NCI-H1092 (cell line): ENCODE measurements around the gene RHOXF2B.
A peak's percentile ranks its signal among the peaks of the same experiment; 100 is the strongest.
"Not testable (repeated sequence)": the region's sequence is repeated elsewhere in the genome, so short reads cannot be mapped to it uniquely, and the experiment has no call there.

Source experiments
- DNase-seq: peaks from one replicate; lab custom pipeline; 2025; lab: John Stamatoyannopoulos, UW

Gene RHOXF2B

GRCh38 chrX:120077590-120077989 lies at the start of gene RHOXF2B:
TSS of gene RHOXF2B (minus strand) at chrX:120077690. CDS start at chrX:120077552, 138 bp downstream.
- not testable (repeated sequence) for DNase-seq

- no peak for DNase-seq
These were observed 48.0 kb upstream of the RHOXF2B start for GRCh38 chrX:120125444-120125843.

- DNase-seq: no peak
These were observed 42.7 kb upstream of the RHOXF2B start for GRCh38 chrX:120120223-120120622.

- DNase-seq: no peak
These were observed 38.0 kb upstream of the RHOXF2B start, which contains the start of gene RHOXF1 for GRCh38 chrX:120115438-120115963. TSS of gene RHOXF1 (minus strand) at chrX:120115913. CDS start at chrX:120115862, 51 bp downstream.

DNA sequence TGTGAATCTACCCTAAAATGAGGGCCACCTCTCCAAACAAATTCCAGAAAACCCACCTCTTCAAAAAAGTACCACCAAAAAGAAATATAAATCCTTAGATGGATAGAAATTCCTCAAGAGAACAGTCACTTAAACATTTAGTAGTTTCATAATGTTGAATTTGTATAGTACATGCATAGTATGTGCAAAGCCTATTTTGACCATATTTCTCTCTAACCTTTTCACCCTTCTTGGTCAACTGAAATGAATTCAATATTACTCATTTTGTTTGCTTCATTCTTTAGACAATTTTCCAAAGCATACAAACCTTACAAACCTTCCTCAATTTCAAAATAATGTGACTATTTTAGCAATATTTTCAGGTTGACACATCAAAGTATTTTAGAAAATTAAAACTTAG lies 34.1 kb upstream of the RHOXF2B start:
- no peak for DNase-seq

GRCh38 chrX:120109378-120109777 lies 31.9 kb upstream of the RHOXF2B start:
- no peak for DNase-seq

DNA sequence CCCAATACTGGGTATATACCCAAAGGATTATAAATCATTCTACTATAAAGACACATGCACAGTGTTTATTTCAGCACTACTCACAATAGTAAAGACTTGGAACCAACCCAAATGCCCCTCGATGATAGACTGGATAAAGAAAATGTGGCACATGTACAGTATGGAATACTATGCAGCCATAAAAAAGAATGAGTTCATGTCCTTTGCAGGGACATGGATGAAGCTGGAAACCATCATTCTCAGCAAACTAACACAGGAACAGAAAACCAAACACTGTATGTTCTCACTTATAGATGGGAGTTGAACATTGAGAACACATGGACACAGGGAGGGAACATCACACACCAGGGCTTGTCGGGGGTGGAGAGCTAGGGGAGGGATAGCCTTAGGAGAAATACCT lies 27.2 kb upstream of the RHOXF2B start:
- not testable (repeated sequence) for DNase-seq

DNA sequence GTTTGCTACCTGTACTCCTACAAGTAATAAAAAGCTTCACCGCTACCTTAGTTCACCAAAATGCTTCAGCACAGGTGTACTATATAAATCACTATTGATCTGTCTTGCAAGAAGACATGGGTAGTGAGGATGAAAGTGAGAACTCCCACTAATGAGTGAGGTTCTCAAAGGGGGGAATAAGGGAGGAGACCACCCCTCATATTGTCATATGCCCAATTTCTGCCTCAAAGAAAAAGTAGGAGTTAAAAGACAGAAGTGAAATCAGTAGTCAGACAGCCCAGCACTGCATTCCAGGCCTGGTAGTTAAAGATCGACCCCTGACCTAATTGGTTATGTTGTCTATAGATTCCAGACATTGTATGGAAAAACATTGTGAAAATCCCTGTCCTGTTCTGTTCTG lies 23.6 kb upstream of the RHOXF2B start:
- DNase-seq: not testable (repeated sequence)

DNA sequence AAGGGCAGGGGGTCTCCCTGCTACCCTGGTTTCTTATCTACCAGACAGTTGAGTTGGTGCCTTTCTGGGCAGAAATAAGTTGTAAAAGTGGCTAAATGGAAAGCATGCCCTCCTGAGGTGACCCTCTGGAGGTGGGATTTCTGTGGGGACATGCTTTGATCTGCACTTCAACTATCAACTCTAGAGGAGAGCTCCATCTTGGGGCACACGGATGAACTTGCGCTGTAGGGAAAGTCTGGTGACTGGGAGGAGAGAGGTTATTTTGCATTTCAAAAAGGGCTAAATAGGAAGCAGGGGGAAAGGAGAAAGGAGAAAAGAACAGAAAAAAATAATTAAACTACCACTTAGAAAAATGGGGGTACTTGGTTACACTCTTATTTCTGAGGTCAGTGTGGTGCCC lies 12.7 kb upstream of the RHOXF2B start:
- DNase-seq: no peak

DNA sequence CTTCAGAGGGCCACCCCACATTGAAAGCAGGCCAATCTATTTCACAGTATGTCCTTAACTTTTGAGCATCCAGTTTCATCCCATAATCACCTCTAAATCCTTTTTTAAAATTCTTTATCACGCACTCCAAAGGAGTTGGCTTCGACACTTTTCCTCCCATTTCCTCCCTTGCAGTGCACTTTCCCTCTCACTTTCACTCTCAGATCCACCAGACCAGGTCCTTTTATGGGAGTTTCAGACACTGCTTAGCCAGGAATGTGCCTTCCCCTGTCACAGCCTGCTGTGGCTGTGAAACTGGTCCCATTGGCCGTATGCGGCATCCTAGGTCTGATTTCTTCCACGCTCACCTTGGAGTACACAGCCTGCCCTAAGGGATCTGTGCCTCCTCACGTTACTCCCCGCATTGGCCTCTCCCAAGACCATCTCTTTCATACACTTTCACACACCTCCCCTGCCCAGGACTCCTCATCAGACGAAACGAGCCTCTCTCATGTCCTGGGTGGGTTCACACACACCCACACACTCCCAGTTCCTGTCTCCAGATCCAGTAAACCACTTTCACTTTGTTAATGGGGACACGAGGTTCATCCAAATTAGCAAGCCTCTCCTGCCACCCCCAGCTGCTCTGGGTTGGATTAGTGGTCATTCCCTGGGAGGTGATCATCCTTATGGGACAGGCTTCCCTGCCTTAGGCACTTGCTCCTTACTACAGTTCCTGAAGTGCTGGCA lies 10.0 kb upstream of the RHOXF2B start:
- no peak for DNase-seq

- DNase-seq: not testable (repeated sequence)
These were observed 8.2 kb upstream of the RHOXF2B start for GRCh38 chrX:120085553-120086185.

DNA sequence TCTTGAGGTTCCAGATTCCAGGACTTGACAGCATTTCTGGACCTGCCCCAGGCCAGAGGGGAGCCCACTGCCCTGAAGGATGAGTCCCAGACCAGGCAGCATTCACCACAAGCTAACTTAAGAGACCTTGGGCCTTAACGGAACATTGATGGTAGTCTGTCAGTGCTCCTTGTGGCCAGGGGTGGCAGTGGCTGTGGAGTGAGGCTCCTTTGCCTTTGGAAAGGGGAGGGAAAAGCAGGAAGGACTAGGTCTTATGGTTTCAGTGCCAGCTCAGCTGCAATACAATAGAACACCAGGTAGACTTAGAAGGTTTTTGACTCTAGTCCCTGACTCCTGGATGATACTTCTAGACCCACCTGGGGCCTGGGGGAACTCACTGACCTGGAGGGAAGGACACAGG lies 11.3 kb downstream of the RHOXF2B start:
- DNase-seq: not testable (repeated sequence)

GRCh38 chrX:120042712-120043111 lies 34.8 kb downstream of the RHOXF2B start:
- DNase-seq: not testable (repeated sequence)

DNA sequence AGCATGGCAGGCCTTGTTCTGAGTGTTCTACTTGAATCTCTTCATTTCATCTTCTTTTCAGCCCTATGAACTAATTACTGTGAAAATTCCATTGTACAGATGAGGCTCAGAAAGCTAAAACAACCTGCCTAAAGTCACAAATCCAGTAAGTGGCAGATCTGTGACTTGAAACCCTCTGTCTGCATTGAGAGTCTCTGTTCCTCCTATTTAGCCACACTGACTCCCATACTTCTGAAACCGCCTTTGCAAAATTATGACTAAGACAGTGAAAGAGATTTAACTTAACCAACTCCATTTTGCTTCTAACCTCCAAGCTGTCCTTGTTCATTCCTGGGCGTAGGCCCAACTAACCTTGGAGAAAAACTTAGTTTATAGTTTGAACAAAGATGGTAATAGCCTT lies 35.2 kb downstream of the RHOXF2B start:
- DNase-seq: not testable (repeated sequence)

- not testable (repeated sequence) for DNase-seq
These were observed 37.3 kb downstream of the RHOXF2B start for GRCh38 chrX:120040176-120040575.

- not testable (repeated sequence) for DNase-seq
These were observed 38.3 kb downstream of the RHOXF2B start for GRCh38 chrX:120039087-120039733.

DNA sequence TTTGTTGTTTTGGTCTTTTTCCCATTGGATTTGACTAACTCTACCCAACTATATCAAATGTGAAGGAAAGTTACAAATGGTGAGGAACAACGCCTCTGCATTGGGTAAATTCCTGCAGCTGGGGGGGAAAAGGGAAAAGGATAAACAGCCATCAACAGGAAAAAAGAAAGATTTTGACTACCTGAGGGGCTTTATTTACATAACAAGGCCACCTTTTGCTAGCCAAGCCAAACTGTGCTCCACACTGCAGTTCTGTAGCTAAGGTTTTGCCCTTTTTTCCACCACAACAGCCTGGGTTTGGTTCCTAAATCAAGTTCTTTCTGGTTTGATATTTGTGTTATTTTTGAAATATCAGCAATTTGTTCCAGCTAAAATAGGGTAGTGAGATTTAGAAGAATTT lies 40.8 kb downstream of the RHOXF2B start:
- no peak for DNase-seq

DNA sequence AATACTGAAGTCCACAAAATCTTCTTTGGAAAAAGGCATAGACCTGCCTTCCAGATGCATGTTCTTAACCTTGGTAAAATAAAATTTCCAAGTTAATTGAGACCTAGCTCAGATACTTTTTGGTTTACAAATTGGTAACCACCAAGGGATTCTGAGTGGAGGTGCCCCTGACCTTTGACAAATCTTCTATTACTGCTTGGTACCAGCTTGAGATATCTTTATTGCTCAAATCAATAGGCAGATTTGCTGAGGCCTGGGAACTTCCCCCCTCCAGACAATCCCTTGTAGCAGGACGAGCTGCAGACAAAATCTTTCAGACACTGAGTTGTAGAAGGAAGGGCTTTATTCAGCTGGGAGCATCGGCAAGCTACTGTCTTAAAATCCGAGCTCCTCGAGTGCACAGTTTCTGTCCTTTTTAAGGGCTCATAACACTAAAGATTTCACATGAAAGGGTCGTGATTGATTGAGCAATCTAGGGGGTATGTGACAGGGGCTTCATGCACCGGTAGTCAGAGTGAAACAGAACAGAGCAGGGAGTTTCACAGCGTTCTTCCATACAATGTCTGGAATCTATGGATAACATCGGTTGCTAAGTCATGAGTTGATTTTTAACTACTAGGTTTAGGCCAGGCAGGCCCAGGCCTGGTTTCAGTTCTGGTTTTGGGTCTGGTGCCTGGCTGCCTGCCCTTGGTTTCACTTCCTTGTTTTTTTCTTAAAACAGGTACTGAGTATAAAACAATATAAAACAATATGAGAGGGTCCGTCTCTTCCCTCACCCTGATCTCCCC lies 41.8 kb downstream of the RHOXF2B start:
- DNase-seq: not testable (repeated sequence)

DNA sequence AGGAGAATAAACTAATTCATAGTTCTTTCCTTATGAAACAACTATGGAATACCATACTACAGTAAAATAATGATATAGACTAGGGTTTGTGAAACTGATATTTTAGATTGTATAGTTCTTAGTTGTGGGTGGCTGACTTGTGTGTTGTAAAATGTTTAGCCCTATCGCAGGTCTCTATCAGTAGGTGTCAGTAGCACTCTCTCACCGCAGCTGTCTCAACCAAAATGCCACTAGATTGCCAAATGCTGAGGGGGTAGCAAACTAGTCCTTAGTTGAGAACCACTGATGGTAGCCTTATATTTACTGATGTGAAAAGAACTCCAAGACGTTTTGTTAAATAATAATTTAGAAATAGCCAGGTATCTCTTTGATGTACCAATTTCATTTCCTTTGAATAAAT lies 48.1 kb downstream of the RHOXF2B start:
- DNase-seq: no peak

- DNase-seq: peak; percentile 70
These were observed 54.2 kb downstream of the RHOXF2B start for GRCh38 chrX:120023259-120023658.

GRCh38 chrX:120022763-120023162 lies 54.7 kb downstream of the RHOXF2B start:
- no peak for DNase-seq
